ENCODE results near the gene QSOX2. TPM values are rescaled to one million over a fixed set of nuclear protein-coding genes. Genes with fewer than 3 reads are reported as not detected.

The QSOX2 gene
- total RNA-seq, 1 donor from 2014 or later = 10.3 TPM

DNA sequence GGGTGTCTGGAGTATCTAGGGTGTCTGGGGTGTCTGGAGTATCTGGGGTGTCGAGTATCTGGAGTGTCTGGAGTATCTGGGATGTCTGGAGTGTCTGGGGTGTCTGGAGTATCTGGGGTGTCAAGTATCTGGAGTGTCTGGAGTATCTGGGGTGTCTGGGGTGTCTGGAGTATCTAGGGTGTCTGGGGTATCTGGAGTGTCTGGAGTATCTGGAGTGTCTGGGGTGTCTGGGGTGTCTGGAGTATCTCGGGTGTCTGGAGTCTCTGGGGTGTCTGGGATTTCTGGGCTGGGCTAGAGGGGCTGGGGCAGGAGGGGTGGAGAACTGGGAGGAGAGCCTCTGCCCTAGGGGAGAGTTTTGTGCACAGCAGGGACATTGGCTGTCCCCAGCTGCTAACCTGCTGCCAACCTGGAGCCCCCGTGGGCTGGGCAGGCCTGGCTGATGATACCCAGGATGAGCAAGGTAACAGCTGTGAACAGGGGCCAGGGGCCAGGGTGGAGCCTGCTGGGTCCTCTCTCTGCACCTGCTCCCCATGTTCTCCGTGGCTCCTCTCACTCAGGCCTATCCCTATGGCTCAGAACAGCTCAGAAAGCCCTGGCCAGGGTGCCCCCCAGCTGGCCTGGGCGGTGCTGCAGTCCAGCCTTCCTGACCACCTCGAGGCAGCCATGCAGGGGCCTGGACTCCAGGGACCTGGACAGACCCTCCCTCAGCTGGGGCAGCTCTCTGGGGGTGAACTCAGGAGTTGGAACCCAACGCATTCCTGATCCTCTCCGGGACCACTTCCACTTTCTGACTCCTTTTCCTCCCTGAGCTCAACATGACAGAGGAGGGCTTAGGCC lies 70.6 kb downstream of the QSOX2 start:
- DNase-seq (ENCODE audit: low read depth) = no peak

DNA sequence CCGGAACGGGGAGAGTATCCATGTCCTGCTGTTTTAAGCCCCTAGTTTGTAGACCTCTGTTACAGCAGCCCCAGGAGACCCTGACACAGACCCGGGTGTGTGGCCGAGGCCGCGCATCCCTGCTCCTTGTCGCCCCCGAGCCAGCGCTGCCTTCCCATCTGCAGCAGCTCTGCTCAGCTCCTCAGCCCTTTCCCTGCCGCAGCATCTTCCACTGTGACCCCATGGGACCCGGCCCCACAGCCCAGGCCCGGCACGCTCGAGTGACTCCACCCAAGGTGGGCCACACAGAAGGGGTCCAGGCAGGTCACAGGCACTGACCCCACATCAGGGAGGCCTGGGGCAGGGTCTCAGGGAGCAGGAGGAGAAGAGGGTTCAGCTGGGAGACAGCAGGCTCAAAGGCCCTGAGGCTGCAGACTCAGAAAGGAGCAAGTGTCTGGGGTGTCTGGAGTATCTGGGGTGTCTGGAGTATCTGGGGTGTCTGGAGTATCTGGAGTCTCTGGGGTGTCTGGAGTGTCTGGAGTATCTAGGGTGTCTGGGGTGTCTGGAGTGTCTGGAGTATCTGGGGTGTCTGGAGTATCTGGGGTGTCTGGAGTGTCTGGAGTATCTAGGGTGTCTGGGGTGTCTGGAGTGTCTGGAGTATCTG lies 71.8 kb downstream of the QSOX2 start:
- no peak for DNase-seq (ENCODE audit: low read depth)

DNA sequence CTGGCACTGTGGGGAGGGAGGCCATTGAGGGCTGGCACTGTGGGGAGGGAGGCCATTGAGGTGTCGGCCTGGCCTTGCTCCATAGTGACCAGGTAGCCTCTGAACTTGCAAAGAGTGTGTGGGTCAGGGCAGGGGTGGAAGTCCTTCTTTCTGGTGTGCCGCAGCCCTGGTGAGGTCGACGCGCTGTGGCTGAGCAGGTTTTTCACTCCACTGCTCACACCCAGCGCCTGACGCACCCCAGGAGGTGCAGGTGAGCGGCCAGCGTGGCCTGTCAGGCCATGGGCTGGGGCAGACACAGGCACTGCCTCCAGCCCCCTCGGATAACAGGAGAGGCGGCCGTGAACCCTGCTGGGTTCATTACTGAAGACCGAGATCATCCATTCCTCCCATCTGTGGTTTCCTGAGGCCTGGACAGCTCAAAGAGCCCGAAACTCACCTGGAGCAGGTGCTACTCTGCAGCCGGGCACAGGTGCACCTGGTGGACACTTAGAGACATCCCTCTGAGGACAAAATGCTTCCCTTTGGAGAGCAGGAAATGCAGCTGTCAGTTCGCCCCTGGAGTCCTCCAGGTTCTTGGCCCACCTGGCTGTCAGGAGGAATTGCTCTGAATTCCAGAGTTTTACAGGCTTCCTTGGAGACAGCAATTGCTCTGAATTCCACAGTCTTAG lies 73.1 kb downstream of the QSOX2 start:
- no peak for DNase-seq (ENCODE audit: low read depth)

DNA sequence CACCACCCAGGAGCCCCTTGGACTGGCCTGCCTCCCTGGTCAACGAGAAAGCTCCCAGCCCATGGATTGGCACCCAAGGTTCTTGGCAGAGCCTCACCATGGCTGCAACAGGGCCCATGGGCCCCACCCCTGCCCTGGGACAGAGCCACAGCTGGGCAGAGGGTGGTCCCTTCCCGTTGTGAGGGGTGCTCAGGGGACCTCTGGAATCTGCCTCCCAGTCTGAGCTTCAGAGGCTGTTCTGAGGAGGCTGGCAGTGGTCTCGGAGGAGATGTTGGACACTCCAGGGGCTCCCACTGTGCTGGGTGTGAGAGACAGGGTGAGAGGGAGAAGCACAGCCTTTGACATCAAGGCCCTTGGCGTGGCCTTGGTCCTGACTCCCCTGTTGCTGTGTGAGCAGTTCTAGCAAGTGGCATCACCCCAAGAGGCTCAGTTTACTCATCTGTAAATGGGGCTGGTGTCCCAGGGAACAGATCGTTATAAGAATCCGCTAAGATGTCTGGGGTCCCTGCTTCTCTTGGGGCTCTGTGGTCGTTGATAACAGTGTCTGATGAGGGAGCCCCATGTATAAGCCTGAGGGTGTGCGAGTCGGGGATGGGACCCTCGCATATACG lies 73.7 kb downstream of the QSOX2 start:
- no peak for DNase-seq (ENCODE audit: low read depth)

DNA sequence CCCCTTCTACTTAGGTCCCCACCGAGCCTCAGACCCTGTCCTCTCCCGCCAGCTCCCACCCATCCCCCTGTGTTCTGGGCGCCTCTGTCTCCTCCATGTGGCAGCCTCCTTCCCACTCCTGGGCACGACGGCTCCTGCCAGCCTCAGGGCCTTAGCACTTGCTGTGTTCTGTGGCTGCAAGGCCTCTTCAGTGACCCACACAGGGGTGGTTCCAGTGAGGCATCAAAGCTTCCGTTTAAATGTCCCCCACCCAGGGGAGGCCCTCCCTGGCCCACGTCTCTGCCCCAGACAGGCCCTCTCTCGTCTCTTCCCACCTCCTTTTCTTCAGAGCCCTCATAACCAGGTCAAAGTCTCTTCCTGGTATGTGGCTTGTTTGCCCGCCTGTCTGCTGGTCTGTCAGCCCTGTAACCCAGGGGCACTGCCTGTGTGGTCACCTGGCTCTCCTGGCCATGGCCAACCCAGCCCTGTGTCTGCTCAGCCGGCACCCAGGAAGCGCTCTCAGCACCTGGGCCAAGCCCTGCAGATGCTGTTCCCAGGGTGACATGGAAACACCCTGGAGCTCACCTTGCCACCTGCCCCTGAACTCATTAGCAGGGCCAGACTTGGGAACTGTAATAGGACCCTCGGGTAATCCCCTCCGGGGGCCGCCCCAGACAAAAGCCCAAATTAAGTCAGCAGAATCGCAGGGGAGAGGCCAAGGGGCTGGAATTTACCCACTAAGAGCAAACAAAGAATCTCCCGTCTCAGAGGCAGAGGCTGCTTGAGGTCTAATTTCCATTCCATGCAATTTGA lies 74.4 kb downstream of the QSOX2 start:
- no peak for DNase-seq (ENCODE audit: low read depth)

GRCh38 chr9:136170006-136170901 lies 75.4 kb downstream of the QSOX2 start:
- DNase-seq (ENCODE audit: low read depth) = no peak

DNA sequence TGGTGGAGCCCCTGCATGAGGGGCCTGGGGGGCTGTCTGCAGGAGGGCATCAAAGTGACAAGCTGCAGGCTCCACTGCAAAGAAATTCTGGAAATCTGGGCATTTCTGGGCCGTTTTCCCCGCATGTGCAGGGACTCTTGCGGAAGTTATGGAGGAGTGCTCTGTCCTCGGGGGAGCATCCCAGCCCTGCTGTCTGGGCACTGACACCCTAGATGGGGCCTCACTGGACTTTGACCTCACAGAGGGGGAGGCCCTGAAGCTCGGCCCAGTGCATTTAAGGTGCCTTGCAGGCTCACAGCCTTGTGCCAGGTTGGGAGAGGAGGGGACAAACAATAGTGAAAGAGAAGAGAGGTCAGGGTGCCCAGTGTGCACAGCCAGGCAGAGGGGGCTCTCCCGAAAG lies 76.1 kb downstream of the QSOX2 start:
- no peak for DNase-seq (ENCODE audit: low read depth)

DNA sequence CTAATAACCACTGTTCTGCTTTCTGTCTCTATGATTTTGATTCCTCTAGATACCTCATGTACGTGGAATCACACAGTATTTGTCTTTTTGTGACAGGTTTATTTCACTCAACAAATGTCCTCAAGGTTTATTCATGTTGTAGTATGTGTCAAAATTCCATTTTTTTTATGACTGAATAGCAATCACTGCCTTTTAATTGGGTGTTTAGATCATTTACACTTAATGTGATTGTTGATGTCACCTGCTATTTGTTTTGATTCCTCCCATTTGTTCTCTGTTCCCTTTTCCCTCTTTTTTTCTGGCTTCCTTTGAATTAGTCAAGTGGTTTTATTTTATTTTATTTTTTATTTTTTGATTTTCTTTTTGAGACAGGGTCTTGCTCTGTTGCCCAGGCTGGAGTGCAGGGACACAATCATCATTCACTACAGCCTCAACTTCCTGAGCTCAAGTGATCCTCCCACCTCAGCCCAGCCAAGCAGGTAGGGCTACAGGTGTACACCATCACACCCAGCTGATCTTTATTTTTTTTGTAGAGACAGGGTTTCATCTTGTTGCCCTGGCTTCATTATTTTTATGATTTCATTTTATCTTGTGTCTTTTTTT lies 82.3 kb downstream of the QSOX2 start:
- no peak for DNase-seq (ENCODE audit: low read depth)

- no peak for DNase-seq (ENCODE audit: low read depth)
These were observed 84.5 kb downstream of the QSOX2 start for GRCh38 chr9:136160995-136161610.

GRCh38 chr9:136160381-136160841 lies 85.2 kb downstream of the QSOX2 start:
- no peak for DNase-seq (ENCODE audit: low read depth)

DNA sequence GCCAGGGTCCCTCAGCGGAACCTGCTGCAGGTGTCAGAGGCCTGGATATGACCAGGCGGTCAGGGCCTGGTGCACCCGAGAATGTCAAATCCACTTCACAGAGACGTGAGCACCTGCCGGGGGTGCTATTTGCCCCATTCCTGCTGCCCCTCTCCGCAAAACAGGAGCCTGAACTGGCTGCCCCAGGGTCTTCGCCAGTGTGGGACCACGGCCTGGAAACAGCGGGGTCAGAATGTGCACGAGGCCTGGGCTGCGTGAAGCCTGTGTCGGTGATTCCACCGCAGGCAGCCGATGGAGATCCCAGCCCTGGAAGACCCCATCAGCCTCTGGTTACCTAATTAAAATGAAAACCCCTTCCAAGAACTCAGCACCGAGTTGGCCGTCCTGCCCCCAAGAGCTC lies 85.8 kb downstream of the QSOX2 start:
- no peak for DNase-seq (ENCODE audit: low read depth)

- DNase-seq (ENCODE audit: low read depth) = no peak
These were observed 87.9 kb downstream of the QSOX2 start for GRCh38 chr9:136157477-136158265.

Other genes starting within 250 kb of the QSOX2 start
- 22.9 and 62.0 TPM in 2 replicates for gene NACC2, start 150.5 kb downstream of the QSOX2 start, total RNA-seq
- gene TMEM250, start 126.9 kb downstream of the QSOX2 start, total RNA-seq = 69.3 and 73.2 TPM in 2 replicates
- gene LHX3, start 40.7 kb downstream of the QSOX2 start, total RNA-seq = not detected in 2 replicates
- not detected in 2 replicates for gene CCDC187, start 58.3 kb upstream of the QSOX2 start, total RNA-seq
- gene GPSM1, start 81.7 kb upstream of the QSOX2 start, total RNA-seq = 15.5 and 23.6 TPM in 2 replicates
- gene DNLZ, start 117.9 kb upstream of the QSOX2 start, total RNA-seq = 12.5 and 17.4 TPM in 2 replicates
- 0.52 and 1.5 TPM in 2 replicates for gene CARD9, start 127.9 kb upstream of the QSOX2 start, total RNA-seq
- 7.5 and 15.5 TPM in 2 replicates for gene SNAPC4, start 154.4 kb upstream of the QSOX2 start, total RNA-seq
- 30.4 and 54.5 TPM in 2 replicates for gene ENTR1, start 164.8 kb upstream of the QSOX2 start, total RNA-seq
- 45.8 and 48.1 TPM in 2 replicates for gene PMPCA, start 164.8 kb upstream of the QSOX2 start, total RNA-seq
- 4.3 and 11.5 TPM in 2 replicates for gene INPP5E, start 194.0 kb upstream of the QSOX2 start, total RNA-seq
- gene SEC16A, start 237.2 kb upstream of the QSOX2 start, total RNA-seq = 20.8 and 69.4 TPM in 2 replicates

All from renal cortical epithelial cell (primary cell).